Activated naive CD4-positive, alpha-beta T cell treated with anti-CD3 and anti-CD28 coated beads, Interleukin-2, amount 50 U/mL, for 16 hours (primary cell): ENCODE measurements around the gene COL5A1.
"Not testable (repeated sequence)": the region's sequence is repeated elsewhere in the genome, so short reads cannot be mapped to it uniquely, and the experiment has no call there.

Source experiments
- DNase-seq: peaks from one replicate; pipeline ENCODE4 v3.0.0-alpha.2; 2020

COL5A1 gene

GRCh38 chr9:134712926-134713325, 71.3 kb downstream of the COL5A1 start:
- no peak for DNase-seq

- not testable (repeated sequence) for DNase-seq
Observed at GRCh38 chr9:134715536-134715935, 73.9 kb downstream of the COL5A1 start.

GRCh38 chr9:134716067-134716466, 74.5 kb downstream of the COL5A1 start:
- no peak for DNase-seq

GRCh38 chr9:134717056-134717455, 75.5 kb downstream of the COL5A1 start:
- no peak for DNase-seq

- DNase-seq, result no peak
Observed at GRCh38 chr9:134717924-134718645, 76.5 kb downstream of the COL5A1 start.

- DNase-seq, result no peak
Observed at GRCh38 chr9:134719331-134719730, 77.7 kb downstream of the COL5A1 start.

- no peak for DNase-seq
Observed at GRCh38 chr9:134720136-134720753, 78.6 kb downstream of the COL5A1 start.

- DNase-seq, result no peak
Observed at GRCh38 chr9:134720796-134721195, 79.2 kb downstream of the COL5A1 start.

- no peak for DNase-seq
Observed at GRCh38 chr9:134721344-134721743, 79.7 kb downstream of the COL5A1 start.

- no peak for DNase-seq
Observed at GRCh38 chr9:134722120-134722701, 80.6 kb downstream of the COL5A1 start.

- no peak for DNase-seq
Observed at GRCh38 chr9:134723037-134723436, 81.4 kb downstream of the COL5A1 start.

GRCh38 chr9:134723491-134724190, 82.0 kb downstream of the COL5A1 start:
- DNase-seq, result no peak

GRCh38 chr9:134724202-134724911, 82.8 kb downstream of the COL5A1 start:
- no peak for DNase-seq

GRCh38 chr9:134724912-134725604, 83.5 kb downstream of the COL5A1 start:
- DNase-seq, result no peak

GRCh38 chr9:134725605-134725940, 84.0 kb downstream of the COL5A1 start:
- no peak for DNase-seq

GRCh38 chr9:134726026-134726721, 84.6 kb downstream of the COL5A1 start:
- DNase-seq, result no peak

GRCh38 chr9:134726722-134727034, 85.1 kb downstream of the COL5A1 start:
- DNase-seq, result no peak

- DNase-seq, result no peak
Observed at GRCh38 chr9:134728021-134728795, 86.6 kb downstream of the COL5A1 start.

GRCh38 chr9:134728801-134729495, 87.3 kb downstream of the COL5A1 start:
- no peak for DNase-seq

- no peak for DNase-seq
Observed at GRCh38 chr9:134730011-134730760, 88.6 kb downstream of the COL5A1 start.
